HepG2 (cell line): ENCODE results near the gene ADAMTSL4. TPM values are rescaled to one million over a fixed set of nuclear protein-coding genes. Genes with fewer than 3 reads are reported as not detected.

Experiments used
- AGO1 ChIP-seq: fragments of 200-400 bp; formaldehyde crosslinking; IDR thresholded peaks from 2 replicates; pipeline ENCODE4 v1.6.1; 2017; ENCODE audit warnings: mild to moderate bottlenecking, low read depth, low read length, moderate library complexity; ENCODE audit not compliant: poor library complexity, severe bottlenecking
- HCFC1 ChIP-seq: fragments of 150-350 bp; IDR thresholded peaks from 2 replicates; pipeline ENCODE4 v1.6.1; 2014; ENCODE audit warnings: low read depth, low read length
- NFYC ChIP-seq: IDR thresholded peaks from 2 replicates; pipeline ENCODE4 v1.6.1; 2016; ENCODE audit warnings: missing genetic modification reagents, missing compliant biosample characterization
- PTBP1 ChIP-seq: fragments of 200-400 bp; formaldehyde crosslinking; IDR thresholded peaks from 2 replicates; pipeline ENCODE4 v1.6.1; 2018; ENCODE audit warnings: low read length, low read depth; ENCODE audit not compliant: poor library complexity, severe bottlenecking
- RBM22 ChIP-seq: fragments of 200-400 bp; formaldehyde crosslinking; optimal IDR thresholded peaks from 2 replicates; pipeline ENCODE3; 2017; ENCODE audit warnings: mild to moderate bottlenecking, low read length, moderate library complexity
- STAG1 ChIP-seq: sonication (generic); formaldehyde crosslinking; IDR thresholded peaks from 2 replicates; pipeline ENCODE4 v1.4.0; 2020; ENCODE audit warnings: missing genetic modification reagents
- ZBTB42 ChIP-seq: sonication (generic); formaldehyde crosslinking; IDR thresholded peaks from 2 replicates; pipeline ENCODE4 v1.5.0; 2020; ENCODE audit warnings: mild to moderate bottlenecking, missing genetic modification reagents
- ZNF136 ChIP-seq: sonication (generic); formaldehyde crosslinking; IDR thresholded peaks from 2 replicates; pipeline ENCODE4 v1.8.1; 2022; ENCODE audit warnings: low read depth, mild to moderate bottlenecking, moderate library complexity, missing genetic modification reagents
- ZNF777 ChIP-seq: sonication (generic); formaldehyde crosslinking; IDR thresholded peaks from 2 replicates; pipeline ENCODE4 v1.4.0; 2020; ENCODE audit warnings: missing genetic modification reagents
- polyA plus RNA-seq, 8 experiments: library from polyadenylated mRNA; depleted of rRNA in 3 of 8; stranded (reverse) in 7 of 8; unstranded in 1 of 8; fragments of >200 nt; fragmentation: Illumina TruSeq in 4 of 8; extraction: Trizol in 4 of 8; gene quantifications; 2 replicates each; pipeline versions ENCODE4 v1.2.1 to v1.2.3, GENCODE V29; 2011 to 2016; ENCODE audit warnings: low read depth in 4 of 8, missing spikeins in 1 of 8, mixed read lengths in 1 of 8; ENCODE audit not compliant: insufficient read depth in 1 of 8
- total RNA-seq, 5 experiments: library from RNA; depleted of rRNA; stranded (reverse); fragments of >200 nt; fragmentation: Illumina TruSeq; extraction: Trizol; gene quantifications; 2 replicates each; pipeline ENCODE4 v1.2.3, GENCODE V29; 2016; ENCODE audit warnings: low read depth in 1 of 5
- TF ChIP-seq, protein P1 (sequence below): IDR thresholded peaks from 2 replicates; pipeline ENCODE4 v1.6.1; 2016; ENCODE audit warnings: mild to moderate bottlenecking
- TF ChIP-seq, protein P2 (sequence below): IDR thresholded peaks from 2 replicates; pipeline ENCODE4 v1.6.1; 2016; ENCODE audit warnings: control low read depth
- TF ChIP-seq, protein P3 (sequence below): sonication (generic); formaldehyde crosslinking; IDR thresholded peaks from 2 replicates; pipeline ENCODE4 v1.4.0; 2020; ENCODE audit warnings: mild to moderate bottlenecking, missing genetic modification reagents
- TF ChIP-seq, protein P4 (sequence below): sonication (generic); formaldehyde crosslinking; IDR thresholded peaks from 2 replicates; pipeline ENCODE4 v1.8.1; 2023; ENCODE audit warnings: mild to moderate bottlenecking, missing genetic modification reagents
- TF ChIP-seq, protein P5 (sequence below): sonication (generic); formaldehyde crosslinking; IDR thresholded peaks from 2 replicates; pipeline ENCODE4 v1.4.0; 2020; ENCODE audit warnings: missing genetic modification reagents, mild to moderate bottlenecking, borderline replicate concordance
- TF ChIP-seq, protein P6 (sequence below), 2 experiments: sonication (generic) in 1 of 2; formaldehyde crosslinking in 1 of 2; IDR thresholded peaks; 2 replicates each; pipeline versions ENCODE4 v1.6.1 to v1.9.0; 2014 to 2022; ENCODE audit warnings: antibody characterized with exemption in 1 of 2, borderline replicate concordance in 1 of 2, inconsistent platforms in 1 of 2, low read depth in 1 of 2, missing genetic modification reagents in 1 of 2

ADAMTSL4 gene
- total and polyA plus RNA-seq, 2 of the 13 experiments (the other 11 are each of a cell fraction or from before 2014, with no cell fraction given): 3.9 to 16.4 TPM

DNA sequence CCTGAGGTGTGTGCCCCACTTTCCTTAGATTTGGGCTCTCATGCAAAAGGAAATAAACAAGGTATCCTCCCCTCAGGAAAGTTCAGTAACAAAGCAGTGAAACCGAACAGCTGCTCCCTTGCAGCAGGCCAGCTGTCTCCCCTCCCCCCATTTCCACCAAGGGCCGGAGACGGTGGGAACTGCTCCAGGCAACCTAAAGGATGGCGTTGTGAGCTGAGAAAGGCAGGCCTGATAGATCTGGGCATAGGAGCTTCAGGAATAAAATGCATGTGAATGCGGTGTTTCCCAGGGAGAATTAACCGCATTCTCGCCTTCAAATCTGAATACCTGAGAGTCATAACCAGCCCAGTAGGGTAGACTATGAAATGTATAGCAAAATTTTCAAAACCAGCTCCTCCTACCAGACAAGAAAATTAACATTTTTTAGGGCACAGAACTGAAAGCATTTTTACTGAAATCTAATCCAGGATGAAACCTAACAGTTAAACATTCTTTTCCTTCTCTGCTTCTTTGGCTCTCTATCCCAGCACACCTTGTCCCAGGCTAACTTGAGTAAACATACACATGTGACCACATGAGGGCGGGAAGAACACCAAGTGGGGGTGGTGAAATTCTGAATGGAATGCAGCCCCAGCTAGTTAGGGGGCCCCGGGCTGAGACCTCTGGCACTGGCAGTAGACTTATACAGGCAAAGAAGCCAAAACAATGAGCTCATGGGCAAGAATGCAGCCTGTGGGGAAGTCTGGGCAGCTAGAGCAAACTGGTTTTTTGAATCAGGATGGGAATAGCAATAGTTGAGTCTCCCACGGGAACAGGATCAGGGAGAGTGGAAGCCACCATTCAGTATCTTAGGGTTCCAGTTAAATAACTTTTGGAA lies 18.7 kb downstream of the ADAMTSL4 start (continued):
- TF ChIP-seq, protein P1, sequence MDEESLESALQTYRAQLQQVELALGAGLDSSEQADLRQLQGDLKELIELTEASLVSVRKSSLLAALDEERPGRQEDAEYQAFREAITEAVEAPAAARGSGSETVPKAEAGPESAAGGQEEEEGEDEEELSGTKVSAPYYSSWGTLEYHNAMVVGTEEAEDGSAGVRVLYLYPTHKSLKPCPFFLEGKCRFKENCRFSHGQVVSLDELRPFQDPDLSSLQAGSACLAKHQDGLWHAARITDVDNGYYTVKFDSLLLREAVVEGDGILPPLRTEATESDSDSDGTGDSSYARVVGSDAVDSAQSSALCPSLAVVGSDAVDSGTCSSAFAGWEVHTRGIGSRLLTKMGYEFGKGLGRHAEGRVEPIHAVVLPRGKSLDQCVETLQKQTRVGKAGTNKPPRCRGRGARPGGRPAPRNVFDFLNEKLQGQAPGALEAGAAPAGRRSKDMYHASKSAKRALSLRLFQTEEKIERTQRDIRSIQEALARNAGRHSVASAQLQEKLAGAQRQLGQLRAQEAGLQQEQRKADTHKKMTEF (CRISPR knock-in tag): no peak
- TF ChIP-seq PTBP1 (no peak), NFYC (no peak; the same call in 1 of the 2 replicates), RBM22 (peak; percentile 56), HCFC1 (no peak), AGO1 (no peak), ZBTB42 (CRISPR knock-in tag) (no peak), STAG1 (0 out of 2 replicates have a peak, but pooled peaks have one; percentile 38), ZNF136 (CRISPR knock-in tag) (peak; percentile 47; the same call in 1 of the 2 replicates), ZNF777 (CRISPR knock-in tag) (0 out of 2 replicates have a peak, but pooled peaks have one; percentile 28)
- TF ChIP-seq, protein P2, sequence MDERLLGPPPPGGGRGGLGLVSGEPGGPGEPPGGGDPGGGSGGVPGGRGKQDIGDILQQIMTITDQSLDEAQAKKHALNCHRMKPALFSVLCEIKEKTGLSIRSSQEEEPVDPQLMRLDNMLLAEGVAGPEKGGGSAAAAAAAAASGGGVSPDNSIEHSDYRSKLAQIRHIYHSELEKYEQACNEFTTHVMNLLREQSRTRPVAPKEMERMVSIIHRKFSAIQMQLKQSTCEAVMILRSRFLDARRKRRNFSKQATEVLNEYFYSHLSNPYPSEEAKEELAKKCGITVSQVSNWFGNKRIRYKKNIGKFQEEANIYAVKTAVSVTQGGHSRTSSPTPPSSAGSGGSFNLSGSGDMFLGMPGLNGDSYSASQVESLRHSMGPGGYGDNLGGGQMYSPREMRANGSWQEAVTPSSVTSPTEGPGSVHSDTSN (CRISPR knock-in tag): no peak
- TF ChIP-seq, protein P3, sequence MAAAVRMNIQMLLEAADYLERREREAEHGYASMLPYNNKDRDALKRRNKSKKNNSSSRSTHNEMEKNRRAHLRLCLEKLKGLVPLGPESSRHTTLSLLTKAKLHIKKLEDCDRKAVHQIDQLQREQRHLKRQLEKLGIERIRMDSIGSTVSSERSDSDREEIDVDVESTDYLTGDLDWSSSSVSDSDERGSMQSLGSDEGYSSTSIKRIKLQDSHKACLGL: no peak
- TF ChIP-seq, protein P4, sequence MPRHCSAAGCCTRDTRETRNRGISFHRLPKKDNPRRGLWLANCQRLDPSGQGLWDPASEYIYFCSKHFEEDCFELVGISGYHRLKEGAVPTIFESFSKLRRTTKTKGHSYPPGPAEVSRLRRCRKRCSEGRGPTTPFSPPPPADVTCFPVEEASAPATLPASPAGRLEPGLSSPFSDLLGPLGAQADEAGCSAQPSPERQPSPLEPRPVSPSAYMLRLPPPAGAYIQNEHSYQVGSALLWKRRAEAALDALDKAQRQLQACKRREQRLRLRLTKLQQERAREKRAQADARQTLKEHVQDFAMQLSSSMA (CRISPR knock-in tag): no peak
- TF ChIP-seq, protein P5, sequence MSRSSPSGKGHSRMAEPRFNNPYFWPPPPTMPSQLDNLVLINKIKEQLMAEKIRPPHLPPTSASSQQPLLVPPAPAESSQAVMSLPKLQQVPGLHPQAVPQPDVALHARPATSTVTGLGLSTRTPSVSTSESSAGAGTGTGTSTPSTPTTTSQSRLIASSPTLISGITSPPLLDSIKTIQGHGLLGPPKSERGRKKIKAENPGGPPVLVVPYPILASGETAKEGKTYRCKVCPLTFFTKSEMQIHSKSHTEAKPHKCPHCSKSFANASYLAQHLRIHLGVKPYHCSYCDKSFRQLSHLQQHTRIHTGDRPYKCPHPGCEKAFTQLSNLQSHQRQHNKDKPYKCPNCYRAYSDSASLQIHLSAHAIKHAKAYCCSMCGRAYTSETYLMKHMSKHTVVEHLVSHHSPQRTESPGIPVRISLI (CRISPR knock-in tag): no peak
- TF ChIP-seq, protein P6, sequence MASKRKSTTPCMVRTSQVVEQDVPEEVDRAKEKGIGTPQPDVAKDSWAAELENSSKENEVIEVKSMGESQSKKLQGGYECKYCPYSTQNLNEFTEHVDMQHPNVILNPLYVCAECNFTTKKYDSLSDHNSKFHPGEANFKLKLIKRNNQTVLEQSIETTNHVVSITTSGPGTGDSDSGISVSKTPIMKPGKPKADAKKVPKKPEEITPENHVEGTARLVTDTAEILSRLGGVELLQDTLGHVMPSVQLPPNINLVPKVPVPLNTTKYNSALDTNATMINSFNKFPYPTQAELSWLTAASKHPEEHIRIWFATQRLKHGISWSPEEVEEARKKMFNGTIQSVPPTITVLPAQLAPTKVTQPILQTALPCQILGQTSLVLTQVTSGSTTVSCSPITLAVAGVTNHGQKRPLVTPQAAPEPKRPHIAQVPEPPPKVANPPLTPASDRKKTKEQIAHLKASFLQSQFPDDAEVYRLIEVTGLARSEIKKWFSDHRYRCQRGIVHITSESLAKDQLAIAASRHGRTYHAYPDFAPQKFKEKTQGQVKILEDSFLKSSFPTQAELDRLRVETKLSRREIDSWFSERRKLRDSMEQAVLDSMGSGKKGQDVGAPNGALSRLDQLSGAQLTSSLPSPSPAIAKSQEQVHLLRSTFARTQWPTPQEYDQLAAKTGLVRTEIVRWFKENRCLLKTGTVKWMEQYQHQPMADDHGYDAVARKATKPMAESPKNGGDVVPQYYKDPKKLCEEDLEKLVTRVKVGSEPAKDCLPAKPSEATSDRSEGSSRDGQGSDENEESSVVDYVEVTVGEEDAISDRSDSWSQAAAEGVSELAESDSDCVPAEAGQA (IDR thresholded peaks at IDR 0.05; ENCODE audit: low read depth): no peak
- TF ChIP-seq, protein P6 (CRISPR knock-in tag; IDR thresholded peaks at IDR 0.05; ENCODE audit: borderline replicate concordance): no peak
- TF ChIP-seq, all 625 proteins: peak for 139
